ENCODE data around the gene OR2L13. TPM values are rescaled to one million over a fixed set of nuclear protein-coding genes. Genes with fewer than 3 reads are reported as not detected.

OR2L13 gene
- total RNA-seq, 1 experiment from 2014 or later, result not detected

DNA sequence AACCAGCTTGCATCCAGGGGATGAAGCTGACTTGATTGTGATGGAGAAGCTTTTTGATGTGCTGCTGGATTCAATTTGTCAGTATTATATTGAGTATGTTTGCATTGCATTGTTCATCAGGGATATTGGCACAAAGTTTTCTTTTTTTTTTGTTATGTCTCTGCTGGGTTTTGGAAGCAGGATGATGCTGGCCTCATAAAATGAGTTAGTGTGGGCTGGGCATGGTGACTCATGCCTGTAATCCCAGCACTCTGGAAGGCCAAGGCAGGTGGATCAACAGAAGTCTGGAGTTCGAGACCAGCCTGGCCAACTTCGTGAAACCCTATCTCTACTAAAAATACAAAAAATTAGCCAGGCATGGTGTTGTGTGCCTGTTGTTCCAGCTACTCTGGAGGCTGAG lies 39.7 kb upstream of the OR2L13 start:
- H3K4me2 ChIP-seq (ENCODE audit: low read length), result no peak overlapping the region
- intact Hi-C loops (cut with micrococcal nuclease), result loop anchor here (10.0 kb wide), 1 partner anchor 50 kb away; no protein-coding TSS in a partner anchor
- H3K27ac ChIP-seq (ENCODE audit: low read depth, low read length), result no peak overlapping the region
- H3K36me3 ChIP-seq (ENCODE audit: control insufficient read depth in 1 of 2, insufficient read depth in 2 of 2, low read length in 2 of 2), result no peaks in the 10 kb centered on the region
- no peak overlapping the region for H3K9ac ChIP-seq (ENCODE audit: low read length)
- H3K9me2 ChIP-seq (ENCODE audit: insufficient read depth), result no peaks in the 10 kb centered on the region
- ChIA-PET RAD21 (ENCODE audit: low non-redundant PET in 1 of 2, low total read pairs in 2 of 2, uncharacterized antibody in 2 of 2, unreplicated experiment in 2 of 2) (no interaction called here), CTCF (no interaction called here), POLR2A (no interaction called here)
- ATAC-seq, result no peak
- H2AFZ ChIP-seq (ENCODE audit: low read depth, low read length, poor library complexity, severe bottlenecking), result no peak overlapping the region
- no TSS peak for BruUV-seq (replicated peaks)
- H3K4me3 ChIP-seq (replicated peaks in 1 of 2; ENCODE audit: low read depth in 1 of 2, low read length in 2 of 2), result no peak overlapping the region
- no peaks in the 10 kb centered on the region for H3K79me2 ChIP-seq (ENCODE audit: insufficient read depth, low read length)
- H3K27me3 ChIP-seq (ENCODE audit: insufficient read depth, low read length), result no peaks in the 10 kb centered on the region
- no peak for TF ChIP-seq SRF (IDR thresholded peaks at IDR 0.05; ENCODE audit: low read depth)
- no peak for TF ChIP-seq CBX3 (IDR thresholded peaks at IDR 0.05; ENCODE audit: low read depth)
- TF ChIP-seq ZFX (IDR thresholded peaks at IDR 0.05), result no peak
- TF ChIP-seq CEBPB (IDR thresholded peaks at IDR 0.05; ENCODE audit: low read depth), result no peak
- TF ChIP-seq, protein P1, sequence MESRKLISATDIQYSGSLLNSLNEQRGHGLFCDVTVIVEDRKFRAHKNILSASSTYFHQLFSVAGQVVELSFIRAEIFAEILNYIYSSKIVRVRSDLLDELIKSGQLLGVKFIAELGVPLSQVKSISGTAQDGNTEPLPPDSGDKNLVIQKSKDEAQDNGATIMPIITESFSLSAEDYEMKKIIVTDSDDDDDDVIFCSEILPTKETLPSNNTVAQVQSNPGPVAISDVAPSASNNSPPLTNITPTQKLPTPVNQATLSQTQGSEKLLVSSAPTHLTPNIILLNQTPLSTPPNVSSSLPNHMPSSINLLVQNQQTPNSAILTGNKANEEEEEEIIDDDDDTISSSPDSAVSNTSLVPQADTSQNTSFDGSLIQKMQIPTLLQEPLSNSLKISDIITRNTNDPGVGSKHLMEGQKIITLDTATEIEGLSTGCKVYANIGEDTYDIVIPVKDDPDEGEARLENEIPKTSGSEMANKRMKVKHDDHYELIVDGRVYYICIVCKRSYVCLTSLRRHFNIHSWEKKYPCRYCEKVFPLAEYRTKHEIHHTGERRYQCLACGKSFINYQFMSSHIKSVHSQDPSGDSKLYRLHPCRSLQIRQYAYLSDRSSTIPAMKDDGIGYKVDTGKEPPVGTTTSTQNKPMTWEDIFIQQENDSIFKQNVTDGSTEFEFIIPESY (IDR thresholded peaks at IDR 0.05; ENCODE audit: extremely low read depth, insufficient replicate concordance, low read length), result no peak
- TF ChIP-seq POLR2AphosphoS5 (IDR thresholded peaks at IDR 0.05; ENCODE audit: low read depth, low read length), result no peak
- TF ChIP-seq POLR2A (IDR thresholded peaks at IDR 0.05; ENCODE audit: borderline replicate concordance, extremely low read depth, insufficient read depth, insufficient read length), result no peak
- TF ChIP-seq SIN3A (IDR thresholded peaks at IDR 0.05; ENCODE audit: low read depth), result no peak
- TF ChIP-seq TCF7L2 (IDR thresholded peaks at IDR 0.05; ENCODE audit: borderline replicate concordance, extremely low read depth, insufficient read depth, insufficient read length), result no peak
- TF ChIP-seq RAD21 (IDR thresholded peaks at IDR 0.05; ENCODE audit: low read depth), result no peak
- no peak for TF ChIP-seq FOSL1 (IDR thresholded peaks at IDR 0.05; ENCODE audit: low read depth)
- TF ChIP-seq, protein P2, sequence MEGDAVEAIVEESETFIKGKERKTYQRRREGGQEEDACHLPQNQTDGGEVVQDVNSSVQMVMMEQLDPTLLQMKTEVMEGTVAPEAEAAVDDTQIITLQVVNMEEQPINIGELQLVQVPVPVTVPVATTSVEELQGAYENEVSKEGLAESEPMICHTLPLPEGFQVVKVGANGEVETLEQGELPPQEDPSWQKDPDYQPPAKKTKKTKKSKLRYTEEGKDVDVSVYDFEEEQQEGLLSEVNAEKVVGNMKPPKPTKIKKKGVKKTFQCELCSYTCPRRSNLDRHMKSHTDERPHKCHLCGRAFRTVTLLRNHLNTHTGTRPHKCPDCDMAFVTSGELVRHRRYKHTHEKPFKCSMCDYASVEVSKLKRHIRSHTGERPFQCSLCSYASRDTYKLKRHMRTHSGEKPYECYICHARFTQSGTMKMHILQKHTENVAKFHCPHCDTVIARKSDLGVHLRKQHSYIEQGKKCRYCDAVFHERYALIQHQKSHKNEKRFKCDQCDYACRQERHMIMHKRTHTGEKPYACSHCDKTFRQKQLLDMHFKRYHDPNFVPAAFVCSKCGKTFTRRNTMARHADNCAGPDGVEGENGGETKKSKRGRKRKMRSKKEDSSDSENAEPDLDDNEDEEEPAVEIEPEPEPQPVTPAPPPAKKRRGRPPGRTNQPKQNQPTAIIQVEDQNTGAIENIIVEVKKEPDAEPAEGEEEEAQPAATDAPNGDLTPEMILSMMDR (IDR thresholded peaks at IDR 0.05 in 2 of 3, conservative IDR thresholded peaks at IDR 0.05 in 1 of 3; ENCODE audit: borderline replicate concordance in 1 of 3, insufficient read depth in 1 of 3, low read depth in 2 of 3, low read length in 2 of 3), result no peak
- TF ChIP-seq, protein P3, sequence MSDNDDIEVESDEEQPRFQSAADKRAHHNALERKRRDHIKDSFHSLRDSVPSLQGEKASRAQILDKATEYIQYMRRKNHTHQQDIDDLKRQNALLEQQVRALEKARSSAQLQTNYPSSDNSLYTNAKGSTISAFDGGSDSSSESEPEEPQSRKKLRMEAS (IDR thresholded peaks at IDR 0.05), result no peak
- no peak for TF ChIP-seq ZNF274 (IDR thresholded peaks at IDR 0.05; ENCODE audit: low read depth, low read length)
- TF ChIP-seq EZH2 (IDR thresholded peaks at IDR 0.05), result no peak
- TF ChIP-seq, protein P4, sequence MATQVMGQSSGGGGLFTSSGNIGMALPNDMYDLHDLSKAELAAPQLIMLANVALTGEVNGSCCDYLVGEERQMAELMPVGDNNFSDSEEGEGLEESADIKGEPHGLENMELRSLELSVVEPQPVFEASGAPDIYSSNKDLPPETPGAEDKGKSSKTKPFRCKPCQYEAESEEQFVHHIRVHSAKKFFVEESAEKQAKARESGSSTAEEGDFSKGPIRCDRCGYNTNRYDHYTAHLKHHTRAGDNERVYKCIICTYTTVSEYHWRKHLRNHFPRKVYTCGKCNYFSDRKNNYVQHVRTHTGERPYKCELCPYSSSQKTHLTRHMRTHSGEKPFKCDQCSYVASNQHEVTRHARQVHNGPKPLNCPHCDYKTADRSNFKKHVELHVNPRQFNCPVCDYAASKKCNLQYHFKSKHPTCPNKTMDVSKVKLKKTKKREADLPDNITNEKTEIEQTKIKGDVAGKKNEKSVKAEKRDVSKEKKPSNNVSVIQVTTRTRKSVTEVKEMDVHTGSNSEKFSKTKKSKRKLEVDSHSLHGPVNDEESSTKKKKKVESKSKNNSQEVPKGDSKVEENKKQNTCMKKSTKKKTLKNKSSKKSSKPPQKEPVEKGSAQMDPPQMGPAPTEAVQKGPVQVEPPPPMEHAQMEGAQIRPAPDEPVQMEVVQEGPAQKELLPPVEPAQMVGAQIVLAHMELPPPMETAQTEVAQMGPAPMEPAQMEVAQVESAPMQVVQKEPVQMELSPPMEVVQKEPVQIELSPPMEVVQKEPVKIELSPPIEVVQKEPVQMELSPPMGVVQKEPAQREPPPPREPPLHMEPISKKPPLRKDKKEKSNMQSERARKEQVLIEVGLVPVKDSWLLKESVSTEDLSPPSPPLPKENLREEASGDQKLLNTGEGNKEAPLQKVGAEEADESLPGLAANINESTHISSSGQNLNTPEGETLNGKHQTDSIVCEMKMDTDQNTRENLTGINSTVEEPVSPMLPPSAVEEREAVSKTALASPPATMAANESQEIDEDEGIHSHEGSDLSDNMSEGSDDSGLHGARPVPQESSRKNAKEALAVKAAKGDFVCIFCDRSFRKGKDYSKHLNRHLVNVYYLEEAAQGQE (IDR thresholded peaks at IDR 0.05; ENCODE audit: low read depth), result no peak
- TF ChIP-seq JUND (IDR thresholded peaks at IDR 0.05), result no peak
- TF ChIP-seq SP1 (IDR thresholded peaks at IDR 0.05; ENCODE audit: low read depth), result no peak
- TF ChIP-seq ELF1 (IDR thresholded peaks at IDR 0.05; ENCODE audit: borderline replicate concordance, low read depth), result no peak
- TF ChIP-seq, protein P5, sequence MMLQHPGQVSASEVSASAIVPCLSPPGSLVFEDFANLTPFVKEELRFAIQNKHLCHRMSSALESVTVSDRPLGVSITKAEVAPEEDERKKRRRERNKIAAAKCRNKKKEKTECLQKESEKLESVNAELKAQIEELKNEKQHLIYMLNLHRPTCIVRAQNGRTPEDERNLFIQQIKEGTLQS (IDR thresholded peaks at IDR 0.05), result no peak
- H4K20me1 ChIP-seq (ENCODE audit: insufficient read depth), result no peaks in the 10 kb centered on the region
- DNase-seq (ENCODE audit: low read depth, low spot score), result no peak
- H3K9me3 ChIP-seq (ENCODE audit: control insufficient read depth in 1 of 2, insufficient read depth in 1 of 2, low read depth in 1 of 2, low read length in 2 of 2), result peaks cover 5 to 14% of the 10 kb centered on the region in 2 experiments; a peak in 2 of 4 replicates
- H3K4me1 ChIP-seq (ENCODE audit: control insufficient read depth in 1 of 2, insufficient read depth in 2 of 2, low read length in 2 of 2), result no peaks in the 10 kb centered on the region
